ENCODE data around the gene NSG1. TPM values are rescaled to one million over a fixed set of nuclear protein-coding genes. Genes with fewer than 3 reads are reported as not detected.

Gene NSG1
- total and polyA plus RNA-seq, 2 of the 8 experiments (the other 6 are each of a cell fraction or from before 2014, with no cell fraction given): 35.7 to 61.4 TPM

- no peak for TF ChIP-seq PHF8 (conservative IDR thresholded peaks at IDR 0.05; ENCODE audit: low read depth, low read length)
- no peak for TF ChIP-seq SRF (IDR thresholded peaks at IDR 0.05; ENCODE audit: low read depth, low read length)
Observed at GRCh38 chr4:4401036-4401435, 14.1 kb downstream of the NSG1 start (continued).

Measured in H1 (cell line).